ENCODE measurements around the gene AZU1. TPM values are rescaled to one million over a fixed set of nuclear protein-coding genes. Genes with fewer than 3 reads are reported as not detected.
A peak's percentile ranks its signal among the peaks of the same experiment; 100 is the strongest.
"Not testable (repeated sequence)": the region's sequence is repeated elsewhere in the genome, so short reads cannot be mapped to it uniquely, and the experiment has no call there.

AZU1 gene
- total RNA-seq, 1 donor from 2014 or later = 0.21 TPM

- Mint-ChIP-seq H3K4me1 (ENCODE audit: unreplicated experiment) (no peaks in the 10 kb centered on the region), H3K27me3 (ENCODE audit: unreplicated experiment) (peaks cover 17% of the 10 kb centered on the region), H3K9me3 (ENCODE audit: unreplicated experiment) (no peaks in the 10 kb centered on the region), H3K27ac (ENCODE audit: unreplicated experiment) (no peak overlapping the region), H3K36me3 (ENCODE audit: low read depth, unreplicated experiment) (peaks cover 15% of the 10 kb centered on the region), H3K4me3 (ENCODE audit: unreplicated experiment) (peak overlapping the region; percentile 31)
- no peak for TF ChIP-seq CTCF (IDR thresholded peaks at IDR 0.05; ENCODE audit: unreplicated experiment)
- no peak for DNase-seq (ENCODE audit: low spot score)
Measured at GRCh38 chr19:875265-875879, 47.7 kb downstream of the AZU1 start.

GRCh38 chr19:876089-876488, 48.5 kb downstream of the AZU1 start:
- Mint-ChIP-seq H3K4me1 (ENCODE audit: unreplicated experiment) (no peaks in the 10 kb centered on the region), H3K27me3 (ENCODE audit: unreplicated experiment) (peaks cover 19% of the 10 kb centered on the region), H3K27ac (ENCODE audit: unreplicated experiment) (no peak overlapping the region), H3K4me3 (ENCODE audit: unreplicated experiment) (no peak overlapping the region), H3K9me3 (ENCODE audit: unreplicated experiment) (no peaks in the 10 kb centered on the region), H3K36me3 (ENCODE audit: low read depth, unreplicated experiment) (peaks cover 18% of the 10 kb centered on the region)
- no peak for TF ChIP-seq CTCF (IDR thresholded peaks at IDR 0.05; ENCODE audit: unreplicated experiment)
- DNase-seq (ENCODE audit: low spot score) = no peak

GRCh38 chr19:876780-877314, 49.2 kb downstream of the AZU1 start:
- no peaks in the 10 kb centered on the region for H3K4me1 Mint-ChIP-seq (ENCODE audit: unreplicated experiment)
- H3K36me3 Mint-ChIP-seq (ENCODE audit: low read depth, unreplicated experiment) = peaks cover 22% of the 10 kb centered on the region
- H3K27ac Mint-ChIP-seq (ENCODE audit: unreplicated experiment) = no peak overlapping the region
- DNase-seq (ENCODE audit: low spot score) = no peak
- TF ChIP-seq CTCF (IDR thresholded peaks at IDR 0.05; ENCODE audit: unreplicated experiment) = no peak
- H3K4me3 Mint-ChIP-seq (ENCODE audit: unreplicated experiment) = no peak overlapping the region
- peaks cover 20% of the 10 kb centered on the region for H3K27me3 Mint-ChIP-seq (ENCODE audit: unreplicated experiment)
- H3K9me3 Mint-ChIP-seq (ENCODE audit: unreplicated experiment) = no peaks in the 10 kb centered on the region

GRCh38 chr19:877992-878660, 50.5 kb downstream of the AZU1 start:
- H3K27ac Mint-ChIP-seq (ENCODE audit: unreplicated experiment); H3K9me3 Mint-ChIP-seq (ENCODE audit: unreplicated experiment); H3K4me3 Mint-ChIP-seq (ENCODE audit: unreplicated experiment); H3K4me1 Mint-ChIP-seq (ENCODE audit: unreplicated experiment); DNase-seq (ENCODE audit: low spot score): not testable (repeated sequence)
- peaks cover 24% of the 10 kb centered on the region for H3K36me3 Mint-ChIP-seq (ENCODE audit: low read depth, unreplicated experiment)
- peaks cover 20% of the 10 kb centered on the region for H3K27me3 Mint-ChIP-seq (ENCODE audit: unreplicated experiment)

GRCh38 chr19:878751-879561, 51.3 kb downstream of the AZU1 start:
- not testable (repeated sequence) for H3K27ac Mint-ChIP-seq (ENCODE audit: unreplicated experiment); DNase-seq (ENCODE audit: low spot score); H3K9me3 Mint-ChIP-seq (ENCODE audit: unreplicated experiment); H3K4me1 Mint-ChIP-seq (ENCODE audit: unreplicated experiment)
- peaks cover 18% of the 10 kb centered on the region for H3K27me3 Mint-ChIP-seq (ENCODE audit: unreplicated experiment)
- H3K4me3 Mint-ChIP-seq (ENCODE audit: unreplicated experiment) = peak overlapping the region; percentile 79
- H3K36me3 Mint-ChIP-seq (ENCODE audit: low read depth, unreplicated experiment) = peaks cover 24% of the 10 kb centered on the region

All from endothelial cell (in vitro differentiated cells).